Measurements from ENCODE around the gene MEN1. TPM values are rescaled to one million over a fixed set of nuclear protein-coding genes. Genes with fewer than 3 reads are reported as not detected.
A peak's percentile ranks its signal among the peaks of the same experiment; 100 is the strongest.

Gene MEN1
- total and polyA plus RNA-seq, 2 of the 13 experiments (the other 11 are each of a cell fraction or from before 2014, with no cell fraction given) = 20.5 to 27.3 TPM

DNA sequence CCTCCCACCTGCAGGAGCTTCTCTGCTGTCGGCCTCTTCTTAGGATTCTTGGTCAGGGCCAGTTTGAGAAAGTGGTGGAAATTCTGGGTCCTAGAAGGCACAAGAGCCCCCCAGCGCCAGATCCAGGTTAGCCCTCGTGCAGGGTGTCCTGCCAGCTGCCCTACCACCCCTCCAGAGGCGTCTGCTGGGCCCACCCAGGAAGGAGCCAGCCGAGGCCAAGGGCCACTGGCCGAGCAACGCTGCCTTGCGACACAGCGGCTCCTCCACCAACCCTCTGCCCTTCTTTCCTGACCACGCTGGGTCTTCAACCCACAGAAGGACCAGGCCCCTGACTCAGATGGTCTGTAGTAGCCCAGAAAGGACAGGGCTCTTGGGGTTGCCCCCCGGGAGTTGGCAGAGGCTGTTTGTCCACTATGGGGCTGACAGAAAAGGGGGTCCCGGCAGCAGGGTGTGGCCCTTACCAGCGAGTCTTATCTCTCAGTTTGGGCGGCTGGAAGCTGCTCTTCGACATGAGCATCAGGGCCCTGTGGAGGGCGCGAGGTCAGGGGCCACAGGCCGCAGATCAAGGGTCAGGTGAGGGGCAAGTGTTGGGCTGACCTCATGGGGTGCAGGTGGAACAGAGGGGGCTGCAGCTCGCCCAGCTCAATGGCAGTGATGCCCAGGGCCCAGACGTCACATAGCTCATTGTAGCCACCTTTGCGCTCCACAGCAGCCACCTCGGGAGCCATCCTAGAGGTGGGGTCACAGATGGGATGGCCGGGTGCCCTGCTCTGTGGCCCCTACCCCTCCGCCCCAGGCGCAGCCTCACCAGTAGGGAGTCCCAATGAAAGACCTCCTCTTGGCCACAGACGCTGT is 9.8 kb downstream of the MEN1 start:
- Histone ChIP-seq H3K9ac (ENCODE audit: insufficient read depth, low read depth, low read length) (no peak overlapping the region), H3K79me2 (ENCODE audit: insufficient read depth, low read length) (no peaks in the 10 kb centered on the region), H3K27ac (ENCODE audit: extremely low read length, insufficient read depth, low read length) (peak overlapping the region; percentile 21), H3K36me3 (replicated peaks in 1 of 2; ENCODE audit: control insufficient read depth in 1 of 2, insufficient read depth in 2 of 2, low read length in 2 of 2) (peaks cover 4 to 7% of the 10 kb centered on the region in 2 experiments; a peak in 2 of 5 replicates), H3K4me3 (replicated peaks in 1 of 3; ENCODE audit: insufficient read depth in 1 of 3, low read depth in 2 of 3, low read length in 3 of 3) (peak overlapping the region in 1 of 3 experiments; percentile 5; a peak in 1 of 6 replicates), H3K4me2 (ENCODE audit: low read depth, low read length) (peak overlapping the region; percentile 75), H3K4me1 (ENCODE audit: insufficient read depth, low read length) (peaks cover 66% of the 10 kb centered on the region), H3K27me3 (ENCODE audit: control insufficient read depth in 1 of 2, insufficient read depth in 2 of 2, low read length in 2 of 2) (no peaks in the 10 kb centered on the region), H4K20me1 (ENCODE audit: insufficient read depth, low read length) (no peaks in the 10 kb centered on the region), H3K9me3 (ENCODE audit: low read length) (no peaks in the 10 kb centered on the region), H2AFZ (ENCODE audit: low read length) (no peak overlapping the region)
- FAIRE-seq (no peak), DNase-seq (ENCODE audit: low spot score) (no peak), ATAC-seq (0 out of 3 replicates have a peak, but pooled peaks have one; percentile 2)
- WGBS (ENCODE audit: low lambda C conversion rate) = 38% methylated on average over 12 of the region's 26 CpGs
- intact Hi-C loops (cut with micrococcal nuclease; ENCODE audit: unreplicated experiment) (loop anchor here (5.0 kb wide), 1 partner anchor 47 kb away; no protein-coding TSS in a partner anchor), in situ Hi-C loops (cut with HindIII; ENCODE audit: extremely low pct_ligation_motif_present, low pct_unique_long_range_greater_than_20kb) (loop anchor here (5.0 kb wide), 1 partner anchor 42 kb away; the partner anchor contains the start of gene CDC42BPG)
- no TSS peak for BruUV-seq (replicated peaks)
- ChIA-PET POLR2A (interaction anchor here (0.9 to 3.2 kb wide), 4 partner anchors 10 to 42 kb away, joined by 3 to 19 read pairs (median 5); partner anchors contain the start of gene SF1), CTCF (ENCODE audit: low intra/inter-chr PET ratio, low total read pairs) (no interaction called here)
- no peak for TF ChIP-seq KDM5A (IDR thresholded peaks at IDR 0.05; ENCODE audit: borderline replicate concordance, low read length)
- no peak for TF ChIP-seq SUZ12 (IDR thresholded peaks at IDR 0.05; ENCODE audit: low read depth, low read length)
- TF ChIP-seq, protein P1, sequence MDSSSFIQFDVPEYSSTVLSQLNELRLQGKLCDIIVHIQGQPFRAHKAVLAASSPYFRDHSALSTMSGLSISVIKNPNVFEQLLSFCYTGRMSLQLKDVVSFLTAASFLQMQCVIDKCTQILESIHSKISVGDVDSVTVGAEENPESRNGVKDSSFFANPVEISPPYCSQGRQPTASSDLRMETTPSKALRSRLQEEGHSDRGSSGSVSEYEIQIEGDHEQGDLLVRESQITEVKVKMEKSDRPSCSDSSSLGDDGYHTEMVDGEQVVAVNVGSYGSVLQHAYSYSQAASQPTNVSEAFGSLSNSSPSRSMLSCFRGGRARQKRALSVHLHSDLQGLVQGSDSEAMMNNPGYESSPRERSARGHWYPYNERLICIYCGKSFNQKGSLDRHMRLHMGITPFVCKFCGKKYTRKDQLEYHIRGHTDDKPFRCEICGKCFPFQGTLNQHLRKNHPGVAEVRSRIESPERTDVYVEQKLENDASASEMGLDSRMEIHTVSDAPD (CRISPR knock-in tag; IDR thresholded peaks at IDR 0.05) = no peak
- TF ChIP-seq, protein P2, sequence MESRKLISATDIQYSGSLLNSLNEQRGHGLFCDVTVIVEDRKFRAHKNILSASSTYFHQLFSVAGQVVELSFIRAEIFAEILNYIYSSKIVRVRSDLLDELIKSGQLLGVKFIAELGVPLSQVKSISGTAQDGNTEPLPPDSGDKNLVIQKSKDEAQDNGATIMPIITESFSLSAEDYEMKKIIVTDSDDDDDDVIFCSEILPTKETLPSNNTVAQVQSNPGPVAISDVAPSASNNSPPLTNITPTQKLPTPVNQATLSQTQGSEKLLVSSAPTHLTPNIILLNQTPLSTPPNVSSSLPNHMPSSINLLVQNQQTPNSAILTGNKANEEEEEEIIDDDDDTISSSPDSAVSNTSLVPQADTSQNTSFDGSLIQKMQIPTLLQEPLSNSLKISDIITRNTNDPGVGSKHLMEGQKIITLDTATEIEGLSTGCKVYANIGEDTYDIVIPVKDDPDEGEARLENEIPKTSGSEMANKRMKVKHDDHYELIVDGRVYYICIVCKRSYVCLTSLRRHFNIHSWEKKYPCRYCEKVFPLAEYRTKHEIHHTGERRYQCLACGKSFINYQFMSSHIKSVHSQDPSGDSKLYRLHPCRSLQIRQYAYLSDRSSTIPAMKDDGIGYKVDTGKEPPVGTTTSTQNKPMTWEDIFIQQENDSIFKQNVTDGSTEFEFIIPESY (CRISPR knock-in tag; IDR thresholded peaks at IDR 0.05) = peak; percentile 8; the same call in 1 of the 2 replicates
- TF ChIP-seq MED13 (CRISPR knock-in tag; IDR thresholded peaks at IDR 0.05) = no peak
- 0 out of 2 replicates have a peak, but pooled peaks have one; percentile 46 for TF ChIP-seq HNRNPL (IDR thresholded peaks at IDR 0.05; ENCODE audit: low read depth, low read length)
- TF ChIP-seq, protein P3, sequence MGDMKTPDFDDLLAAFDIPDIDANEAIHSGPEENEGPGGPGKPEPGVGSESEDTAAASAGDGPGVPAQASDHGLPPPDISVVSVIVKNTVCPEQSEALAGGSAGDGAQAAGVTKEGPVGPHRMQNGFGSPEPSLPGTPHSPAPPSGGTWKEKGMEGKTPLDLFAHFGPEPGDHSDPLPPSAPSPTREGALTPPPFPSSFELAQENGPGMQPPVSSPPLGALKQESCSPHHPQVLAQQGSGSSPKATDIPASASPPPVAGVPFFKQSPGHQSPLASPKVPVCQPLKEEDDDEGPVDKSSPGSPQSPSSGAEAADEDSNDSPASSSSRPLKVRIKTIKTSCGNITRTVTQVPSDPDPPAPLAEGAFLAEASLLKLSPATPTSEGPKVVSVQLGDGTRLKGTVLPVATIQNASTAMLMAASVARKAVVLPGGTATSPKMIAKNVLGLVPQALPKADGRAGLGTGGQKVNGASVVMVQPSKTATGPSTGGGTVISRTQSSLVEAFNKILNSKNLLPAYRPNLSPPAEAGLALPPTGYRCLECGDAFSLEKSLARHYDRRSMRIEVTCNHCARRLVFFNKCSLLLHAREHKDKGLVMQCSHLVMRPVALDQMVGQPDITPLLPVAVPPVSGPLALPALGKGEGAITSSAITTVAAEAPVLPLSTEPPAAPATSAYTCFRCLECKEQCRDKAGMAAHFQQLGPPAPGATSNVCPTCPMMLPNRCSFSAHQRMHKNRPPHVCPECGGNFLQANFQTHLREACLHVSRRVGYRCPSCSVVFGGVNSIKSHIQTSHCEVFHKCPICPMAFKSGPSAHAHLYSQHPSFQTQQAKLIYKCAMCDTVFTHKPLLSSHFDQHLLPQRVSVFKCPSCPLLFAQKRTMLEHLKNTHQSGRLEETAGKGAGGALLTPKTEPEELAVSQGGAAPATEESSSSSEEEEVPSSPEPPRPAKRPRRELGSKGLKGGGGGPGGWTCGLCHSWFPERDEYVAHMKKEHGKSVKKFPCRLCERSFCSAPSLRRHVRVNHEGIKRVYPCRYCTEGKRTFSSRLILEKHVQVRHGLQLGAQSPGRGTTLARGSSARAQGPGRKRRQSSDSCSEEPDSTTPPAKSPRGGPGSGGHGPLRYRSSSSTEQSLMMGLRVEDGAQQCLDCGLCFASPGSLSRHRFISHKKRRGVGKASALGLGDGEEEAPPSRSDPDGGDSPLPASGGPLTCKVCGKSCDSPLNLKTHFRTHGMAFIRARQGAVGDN (CRISPR knock-in tag; IDR thresholded peaks at IDR 0.05) = peak; percentile 31
- TF ChIP-seq, protein P4, sequence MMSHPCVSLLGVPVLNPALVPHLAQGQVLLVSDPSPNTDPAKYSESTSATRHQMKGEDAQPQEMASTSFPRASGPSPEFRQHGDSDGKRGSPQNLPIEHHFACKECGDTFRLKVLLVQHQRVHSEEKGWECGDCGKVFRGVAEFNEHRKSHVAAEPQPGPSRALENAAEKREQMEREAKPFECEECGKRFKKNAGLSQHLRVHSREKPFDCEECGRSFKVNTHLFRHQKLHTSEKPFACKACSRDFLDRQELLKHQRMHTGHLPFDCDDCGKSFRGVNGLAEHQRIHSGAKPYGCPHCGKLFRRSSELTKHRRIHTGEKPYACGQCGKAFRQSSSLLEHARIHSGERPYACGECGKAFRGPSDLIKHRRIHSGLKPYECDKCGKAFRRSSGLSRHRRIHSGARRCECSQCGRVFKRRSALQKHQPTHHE (CRISPR knock-in tag; IDR thresholded peaks at IDR 0.05; ENCODE audit: borderline replicate concordance) = no peak

Data from HepG2 (cell line).